Osteocyte (in vitro differentiated cells): ENCODE data around the gene GNA12. TPM values are rescaled to one million over a fixed set of nuclear protein-coding genes. Genes with fewer than 3 reads are reported as not detected.
"Not testable (repeated sequence)": the region's sequence is repeated elsewhere in the genome, so short reads cannot be mapped to it uniquely, and the experiment has no call there.

Experiments used
- DNase-seq: peaks from one replicate; pipeline ENCODE4 v3.0.0; 2021; ENCODE audit warnings: mixed read lengths; ENCODE audit not compliant: unreplicated experiment; ENCODE audit errors: extremely low spot score
- H3K27ac Mint-ChIP-seq: one replicate; pipeline ENCODE4 v1.8.0; 2021; ENCODE audit warnings: mild to moderate bottlenecking, mixed read lengths; ENCODE audit not compliant: unreplicated experiment
- H3K27me3 Mint-ChIP-seq: one replicate; pipeline ENCODE4 v1.8.0; 2021; ENCODE audit warnings: mixed read lengths; ENCODE audit not compliant: unreplicated experiment
- H3K36me3 Mint-ChIP-seq: one replicate; pipeline ENCODE4 v1.8.0; 2021; ENCODE audit warnings: mixed read lengths; ENCODE audit not compliant: unreplicated experiment
- H3K4me1 Mint-ChIP-seq: one replicate; pipeline ENCODE4 v1.8.0; 2021; ENCODE audit warnings: mixed read lengths; ENCODE audit not compliant: unreplicated experiment
- H3K4me3 Mint-ChIP-seq: one replicate; pipeline ENCODE4 v1.8.0; 2021; ENCODE audit warnings: mild to moderate bottlenecking, moderate library complexity, mixed read lengths; ENCODE audit not compliant: unreplicated experiment
- H3K9me3 Mint-ChIP-seq: one replicate; pipeline ENCODE4 v1.8.0; 2021; ENCODE audit warnings: mixed read lengths; ENCODE audit not compliant: unreplicated experiment
- CTCF ChIP-seq: fragments of 200-600 bp; sonication (generic); IDR thresholded peaks from 2 replicates; pipeline ENCODE4 v1.5.0; 2021; ENCODE audit warnings: antibody characterized with exemption, mild to moderate bottlenecking, moderate library complexity
- total RNA-seq: library from RNA; stranded (reverse); gene quantifications from 2 replicates; pipeline ENCODE4 v1.2.1, GENCODE V29; 2021

GNA12 gene
- total RNA-seq, 1 donor from 2014 or later = 69.5 TPM

GRCh38 chr7:2855386-2855785 is 11.3 kb upstream of the GNA12 start:
- H3K9me3 Mint-ChIP-seq = no peaks in the 10 kb centered on the region
- H3K4me3 Mint-ChIP-seq = no peak overlapping the region
- no peak overlapping the region for H3K27ac Mint-ChIP-seq
- H3K27me3 Mint-ChIP-seq = no peaks in the 10 kb centered on the region
- no peak for DNase-seq
- H3K36me3 Mint-ChIP-seq = no peaks in the 10 kb centered on the region
- H3K4me1 Mint-ChIP-seq = peaks cover 11% of the 10 kb centered on the region
- TF ChIP-seq CTCF = no peak

GRCh38 chr7:2853552-2853951 is 9.4 kb upstream of the GNA12 start:
- H3K9me3 Mint-ChIP-seq, H3K27me3 Mint-ChIP-seq, H3K4me3 Mint-ChIP-seq, DNase-seq, H3K36me3 Mint-ChIP-seq: not testable (repeated sequence)
- Mint-ChIP-seq H3K4me1 (peaks cover 11% of the 10 kb centered on the region), H3K27ac (peak overlapping the region; percentile 9)

- TF ChIP-seq CTCF = no peak
- Mint-ChIP-seq H3K4me1 (peaks cover 11% of the 10 kb centered on the region), H3K9me3 (no peaks in the 10 kb centered on the region), H3K27me3 (no peaks in the 10 kb centered on the region), H3K4me3 (no peak overlapping the region), H3K27ac (peak overlapping the region; percentile 9), H3K36me3 (no peaks in the 10 kb centered on the region)
- no peak for DNase-seq
These were observed 9.0 kb upstream of the GNA12 start for GRCh38 chr7:2853147-2853546.

GRCh38 chr7:2851497-2851896 is 7.4 kb upstream of the GNA12 start:
- Mint-ChIP-seq H3K27me3 (no peaks in the 10 kb centered on the region), H3K9me3 (no peaks in the 10 kb centered on the region), H3K27ac (peak overlapping the region; percentile 42), H3K4me3 (no peak overlapping the region), H3K4me1 (peaks cover 11% of the 10 kb centered on the region), H3K36me3 (no peaks in the 10 kb centered on the region)
- no peak for DNase-seq
- no peak for TF ChIP-seq CTCF

GRCh38 chr7:2849941-2850766 is 6.0 kb upstream of the GNA12 start:
- H3K27ac Mint-ChIP-seq = no peak overlapping the region
- H3K27me3 Mint-ChIP-seq = no peaks in the 10 kb centered on the region
- no peak for DNase-seq
- no peak overlapping the region for H3K4me3 Mint-ChIP-seq
- no peaks in the 10 kb centered on the region for H3K36me3 Mint-ChIP-seq
- H3K9me3 Mint-ChIP-seq = no peaks in the 10 kb centered on the region
- no peak for TF ChIP-seq CTCF
- peaks cover 11% of the 10 kb centered on the region for H3K4me1 Mint-ChIP-seq
